ENCODE results near the gene RALGAPA1. TPM values are rescaled to one million over a fixed set of nuclear protein-coding genes. Genes with fewer than 3 reads are reported as not detected.

Gene RALGAPA1
- total RNA-seq, 2 donors from 2014 or later: 30.4 to 40.8 TPM

- DNase-seq (no peak), ATAC-seq (no peak)
- intact Hi-C loops (cut with DNase I): no loop called here
These were observed 232.2 kb downstream of the RALGAPA1 start for GRCh38 chr14:35576856-35577255.

- intact Hi-C loops (cut with DNase I): no loop called here
- no peak for ATAC-seq
These were observed 232.8 kb downstream of the RALGAPA1 start for GRCh38 chr14:35576260-35576659.

GRCh38 chr14:35573911-35574310 lies 235.2 kb downstream of the RALGAPA1 start:
- ATAC-seq (no peak), DNase-seq (no peak)
- intact Hi-C loops (cut with DNase I): no loop called here

More at GRCh38 chr14:35576260-35576659, 232.8 kb downstream of the RALGAPA1 start:
- DNase-seq: no peak

- no peak for ATAC-seq
- DNase-seq: no peak
- intact Hi-C loops (cut with DNase I): no loop called here
These were observed 237.5 kb downstream of the RALGAPA1 start for GRCh38 chr14:35571598-35571997.

GRCh38 chr14:35565871-35566464 lies 243.1 kb downstream of the RALGAPA1 start:
- ATAC-seq (no peak), DNase-seq (no peak)
- intact Hi-C loops (cut with DNase I): no loop called here

- ATAC-seq (no peak), DNase-seq (no peak)
- intact Hi-C loops (cut with DNase I): no loop called here
These were observed 250.4 kb downstream of the RALGAPA1 start for GRCh38 chr14:35558680-35559079.

GRCh38 chr14:35557221-35557747 lies 251.8 kb downstream of the RALGAPA1 start:
- ATAC-seq (no peak), DNase-seq (no peak)
- intact Hi-C loops (cut with DNase I): no loop called here

GRCh38 chr14:35556548-35556947 lies 252.5 kb downstream of the RALGAPA1 start:
- ATAC-seq: no peak
- intact Hi-C loops (cut with DNase I): no loop called here
- DNase-seq: no peak

GRCh38 chr14:35553808-35554207 lies 255.3 kb downstream of the RALGAPA1 start:
- DNase-seq (no peak), ATAC-seq (peak in 1 of 2 donors; percentile 69)
- intact Hi-C loops (cut with DNase I): no loop called here

GRCh38 chr14:35551081-35551480 lies 258.0 kb downstream of the RALGAPA1 start:
- DNase-seq: no peak
- no peak for ATAC-seq

GRCh38 chr14:35549551-35549950 lies 259.5 kb downstream of the RALGAPA1 start:
- ATAC-seq: no peak
- intact Hi-C loops (cut with DNase I): no loop called here
- no peak for DNase-seq

More at GRCh38 chr14:35551081-35551480, 258.0 kb downstream of the RALGAPA1 start:
- intact Hi-C loops (cut with DNase I): no loop called here

GRCh38 chr14:35543006-35543405 lies 266.1 kb downstream of the RALGAPA1 start:
- ATAC-seq (no peak), DNase-seq (no peak)
- intact Hi-C loops (cut with DNase I): no loop called here

GRCh38 chr14:35539969-35540368 lies 269.1 kb downstream of the RALGAPA1 start:
- intact Hi-C loops (cut with DNase I): no loop called here
- DNase-seq: no peak
- ATAC-seq: no peak

GRCh38 chr14:35535483-35536112 lies 273.5 kb downstream of the RALGAPA1 start:
- DNase-seq: no peak
- intact Hi-C loops (cut with DNase I): no loop called here
- peak in 1 of 2 donors; percentile 6 for ATAC-seq

GRCh38 chr14:35534873-35535482 lies 274.1 kb downstream of the RALGAPA1 start:
- peak; percentile 94 to 96 for ATAC-seq
- intact Hi-C loops (cut with DNase I): no loop called here
- DNase-seq: peak; percentile 65

- ATAC-seq (peak; percentile 17 to 28), DNase-seq (no peak)
- intact Hi-C loops (cut with DNase I): no loop called here
These were observed 274.8 kb downstream of the RALGAPA1 start for GRCh38 chr14:35534208-35534872.

- ATAC-seq (peak; percentile 67 to 90), DNase-seq (peak; percentile 42)
- intact Hi-C loops (cut with DNase I): no loop called here
These were observed 275.5 kb downstream of the RALGAPA1 start, which contains the start of gene INSM2 for GRCh38 chr14:35533357-35534207. Gene INSM2 (plus strand): TSS chr14:35534164. CDS start chr14:35534253, 89 bp downstream.

GRCh38 chr14:35532783-35533356 lies 276.2 kb downstream of the RALGAPA1 start:
- ATAC-seq (no peak), DNase-seq (no peak)
- intact Hi-C loops (cut with DNase I): no loop called here
